Measurements from ENCODE around the gene RIPPLY1. TPM values are rescaled to one million over a fixed set of nuclear protein-coding genes. Genes with fewer than 3 reads are reported as not detected.

Gene RIPPLY1
- total RNA-seq, 1 experiment from 2014 or later: not detected

- BruUV-seq (replicated peaks): no TSS peak
- peaks cover 9% of the 10 kb centered on the region for H3K4me1 Mint-ChIP-seq (ENCODE audit: low read depth, unreplicated experiment)
- no peak within 1 kb of the TSS for H3K4me3 ChIP-seq (ENCODE audit: low read depth, low read length)
- H3K27me3 ChIP-seq (replicated peaks; ENCODE audit: control insufficient read depth, insufficient read depth, low read length): no peaks in the 10 kb centered on the region
- peaks cover 12% of the 10 kb centered on the region; the same call in 1 of the 2 replicates for H3K4me1 ChIP-seq
- H3K36me3 ChIP-seq (ENCODE audit: control insufficient read depth, insufficient read depth, low read length): no peaks in the 10 kb centered on the region
- H3K36me3 Mint-ChIP-seq (ENCODE audit: insufficient read depth, unreplicated experiment): no peaks in the 10 kb centered on the region
- intact Hi-C loops (cut with micrococcal nuclease; ENCODE audit: unreplicated experiment): no loop called here
- H3K9me3 ChIP-seq: no peaks in the 10 kb centered on the region
- H3K27ac Mint-ChIP-seq (ENCODE audit: unreplicated experiment): peak within 1 kb of the TSS; percentile 76
- H3K27me3 Mint-ChIP-seq (ENCODE audit: insufficient read depth, unreplicated experiment): no peaks in the 10 kb centered on the region
- POLR2A ChIA-PET: no interaction called here
- no peaks in the 10 kb centered on the region for H3K9me3 Mint-ChIP-seq (ENCODE audit: unreplicated experiment)
- no peak for DNase-seq
- H3K4me3 Mint-ChIP-seq (ENCODE audit: unreplicated experiment): no peak within 1 kb of the TSS
- CTCF ChIA-PET: interaction anchor here (1.1 kb wide), 1 partner anchor 21 kb away, joined by 4 read pairs; no protein-coding TSS in a partner anchor
- TF ChIP-seq, protein P1, sequence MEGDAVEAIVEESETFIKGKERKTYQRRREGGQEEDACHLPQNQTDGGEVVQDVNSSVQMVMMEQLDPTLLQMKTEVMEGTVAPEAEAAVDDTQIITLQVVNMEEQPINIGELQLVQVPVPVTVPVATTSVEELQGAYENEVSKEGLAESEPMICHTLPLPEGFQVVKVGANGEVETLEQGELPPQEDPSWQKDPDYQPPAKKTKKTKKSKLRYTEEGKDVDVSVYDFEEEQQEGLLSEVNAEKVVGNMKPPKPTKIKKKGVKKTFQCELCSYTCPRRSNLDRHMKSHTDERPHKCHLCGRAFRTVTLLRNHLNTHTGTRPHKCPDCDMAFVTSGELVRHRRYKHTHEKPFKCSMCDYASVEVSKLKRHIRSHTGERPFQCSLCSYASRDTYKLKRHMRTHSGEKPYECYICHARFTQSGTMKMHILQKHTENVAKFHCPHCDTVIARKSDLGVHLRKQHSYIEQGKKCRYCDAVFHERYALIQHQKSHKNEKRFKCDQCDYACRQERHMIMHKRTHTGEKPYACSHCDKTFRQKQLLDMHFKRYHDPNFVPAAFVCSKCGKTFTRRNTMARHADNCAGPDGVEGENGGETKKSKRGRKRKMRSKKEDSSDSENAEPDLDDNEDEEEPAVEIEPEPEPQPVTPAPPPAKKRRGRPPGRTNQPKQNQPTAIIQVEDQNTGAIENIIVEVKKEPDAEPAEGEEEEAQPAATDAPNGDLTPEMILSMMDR (IDR thresholded peaks at IDR 0.05; ENCODE audit: insufficient read depth in 1 of 2, low read depth in 1 of 2, low read length in 1 of 2, severe bottlenecking in 1 of 2, unreplicated experiment in 1 of 2): no peak
Measured at GRCh38 chrX:106919932-106920452, 16.9 kb upstream of the RIPPLY1 start, which contains the start of gene CLDN2. CLDN2 (plus strand) TSS chrX:106920402; CDS start chrX:106928229, 7,827 bp downstream.

GRCh38 chrX:106917830-106918500, 14.8 kb upstream of the RIPPLY1 start:
- no peak overlapping the region for H3K4me3 Mint-ChIP-seq (ENCODE audit: unreplicated experiment)
- H3K27ac Mint-ChIP-seq (ENCODE audit: unreplicated experiment): no peak overlapping the region
- H3K4me1 Mint-ChIP-seq (ENCODE audit: low read depth, unreplicated experiment): peaks cover 9% of the 10 kb centered on the region
- ChIA-PET CTCF (no interaction called here), POLR2A (no interaction called here)
- Histone ChIP-seq H3K4me1 (peaks cover 12% of the 10 kb centered on the region; the same call in 1 of the 2 replicates), H3K27me3 (replicated peaks; ENCODE audit: control insufficient read depth, insufficient read depth, low read length) (no peaks in the 10 kb centered on the region), H3K36me3 (ENCODE audit: control insufficient read depth, insufficient read depth, low read length) (no peaks in the 10 kb centered on the region), H3K4me3 (ENCODE audit: low read depth, low read length) (no peak overlapping the region), H3K9me3 (no peaks in the 10 kb centered on the region)
- no peaks in the 10 kb centered on the region for H3K27me3 Mint-ChIP-seq (ENCODE audit: insufficient read depth, unreplicated experiment)
- DNase-seq: no peak
- intact Hi-C loops (cut with micrococcal nuclease; ENCODE audit: unreplicated experiment): no loop called here
- no peaks in the 10 kb centered on the region for H3K9me3 Mint-ChIP-seq (ENCODE audit: unreplicated experiment)
- TF ChIP-seq, protein P1 (IDR thresholded peaks at IDR 0.05; ENCODE audit: insufficient read depth in 1 of 2, low read depth in 1 of 2, low read length in 1 of 2, severe bottlenecking in 1 of 2, unreplicated experiment in 1 of 2): no peak
- H3K36me3 Mint-ChIP-seq (ENCODE audit: insufficient read depth, unreplicated experiment): no peaks in the 10 kb centered on the region
- BruUV-seq (replicated peaks): no TSS peak

DNA sequence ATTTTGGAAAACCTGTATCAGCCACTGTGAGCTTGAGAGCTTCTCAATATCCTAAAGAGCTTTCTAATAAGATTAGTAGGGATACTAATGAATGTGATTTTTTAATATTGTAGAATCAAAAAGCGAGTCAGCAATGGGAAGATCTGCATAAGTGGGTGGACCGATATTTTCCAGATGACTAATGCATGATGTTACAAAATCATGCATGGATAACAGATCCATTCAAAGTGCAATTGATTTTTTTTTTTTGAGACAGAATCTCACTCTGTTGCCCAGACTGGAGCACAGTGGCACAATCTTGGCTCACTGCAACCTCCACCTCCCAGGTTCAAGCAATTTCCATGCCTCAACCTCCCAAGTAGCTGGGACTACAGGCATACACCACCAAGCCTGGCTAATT, 9.7 kb upstream of the RIPPLY1 start:
- ChIA-PET CTCF (no interaction called here), POLR2A (no interaction called here)
- H3K27me3 ChIP-seq (replicated peaks; ENCODE audit: control insufficient read depth, insufficient read depth, low read length): no peaks in the 10 kb centered on the region
- no peaks in the 10 kb centered on the region for H3K9me3 ChIP-seq
- intact Hi-C loops (cut with micrococcal nuclease; ENCODE audit: unreplicated experiment): no loop called here
- BruUV-seq (replicated peaks): no TSS peak
- no peak for DNase-seq
- H3K4me1 Mint-ChIP-seq (ENCODE audit: low read depth, unreplicated experiment): no peaks in the 10 kb centered on the region
- TF ChIP-seq, protein P1 (IDR thresholded peaks at IDR 0.05; ENCODE audit: insufficient read depth in 1 of 2, low read depth in 1 of 2, low read length in 1 of 2, severe bottlenecking in 1 of 2, unreplicated experiment in 1 of 2): no peak
- no peaks in the 10 kb centered on the region for H3K27me3 Mint-ChIP-seq (ENCODE audit: insufficient read depth, unreplicated experiment)
- no peak overlapping the region for H3K27ac Mint-ChIP-seq (ENCODE audit: unreplicated experiment)
- no peaks in the 10 kb centered on the region; the same call in 1 of the 2 replicates for H3K4me1 ChIP-seq
- H3K36me3 Mint-ChIP-seq (ENCODE audit: insufficient read depth, unreplicated experiment): no peaks in the 10 kb centered on the region
- H3K4me3 Mint-ChIP-seq (ENCODE audit: unreplicated experiment): no peak overlapping the region
- H3K9me3 Mint-ChIP-seq (ENCODE audit: unreplicated experiment): no peaks in the 10 kb centered on the region
- H3K4me3 ChIP-seq (ENCODE audit: low read depth, low read length): no peak overlapping the region
- H3K36me3 ChIP-seq (ENCODE audit: control insufficient read depth, insufficient read depth, low read length): no peaks in the 10 kb centered on the region
